Measurements from ENCODE around the gene TIPRL. TPM values are rescaled to one million over a fixed set of nuclear protein-coding genes. Genes with fewer than 3 reads are reported as not detected.

Gene TIPRL
- total and polyA plus RNA-seq, 9 of the 15 experiments (the other 6 are each of a cell fraction or from before 2014, with no cell fraction given): 41.4 to 90.2 (median 69.9) TPM

- in situ Hi-C loops (cut with MboI): no loop called here
- Histone ChIP-seq H3K27me3 (ENCODE audit: control insufficient read depth in 2 of 2, insufficient read depth in 2 of 2, low read length in 2 of 2) (no peaks in the 10 kb centered on the region), H3K9me1 (ENCODE audit: control insufficient read depth, insufficient read depth, low read length) (no peaks in the 10 kb centered on the region), H3K9me3 (replicated peaks; ENCODE audit: control insufficient read depth, insufficient read depth, low read depth, low read length) (no peaks in the 10 kb centered on the region), H3K4me2 (ENCODE audit: insufficient read depth, low read length) (no peak overlapping the region), H2AFZ (ENCODE audit: low read depth, low read length) (no peak overlapping the region), H3K4me3 (no peak overlapping the region), H3K27ac (ENCODE audit: extremely low read depth, low read depth, low read length) (no peak overlapping the region), H3K4me1 (replicated peaks in 1 of 2; ENCODE audit: control insufficient read depth in 2 of 2, insufficient read depth in 2 of 2, low read length in 2 of 2) (peaks cover 0 to 6% of the 10 kb centered on the region in 2 experiments; a peak in 2 of 5 replicates), H3K36me3 (ENCODE audit: control insufficient read depth, insufficient read depth, low read length) (peaks cover 61% of the 10 kb centered on the region), H3K79me2 (ENCODE audit: control insufficient read depth, insufficient read depth, low read length) (no peaks in the 10 kb centered on the region), H3K9ac (ENCODE audit: insufficient read depth in 1 of 2, low read depth in 2 of 2, low read length in 2 of 2) (no peak overlapping the region), H4K20me1 (replicated peaks; ENCODE audit: control insufficient read depth, insufficient read depth, low read length) (no peaks in the 10 kb centered on the region)
- TF ChIP-seq TAL1 (IDR thresholded peaks at IDR 0.05) (0 out of 2 replicates have a peak, but pooled peaks have one; percentile 4), MCM3 (IDR thresholded peaks at IDR 0.05) (no peak), CEBPZ (IDR thresholded peaks at IDR 0.05; ENCODE audit: borderline replicate concordance, low read depth, low read length) (no peak), CBFA2T3 (IDR thresholded peaks at IDR 0.05) (peak; percentile 25; the same call in 1 of the 2 replicates), ZNF121 (CRISPR knock-in tag; conservative IDR thresholded peaks at IDR 0.05) (peak; percentile 93), ESRRA (IDR thresholded peaks at IDR 0.05; ENCODE audit: borderline replicate concordance, low read depth) (peak; percentile 81), TRIM28 (IDR thresholded peaks at IDR 0.05) (no peak)
- TF ChIP-seq, protein P1, sequence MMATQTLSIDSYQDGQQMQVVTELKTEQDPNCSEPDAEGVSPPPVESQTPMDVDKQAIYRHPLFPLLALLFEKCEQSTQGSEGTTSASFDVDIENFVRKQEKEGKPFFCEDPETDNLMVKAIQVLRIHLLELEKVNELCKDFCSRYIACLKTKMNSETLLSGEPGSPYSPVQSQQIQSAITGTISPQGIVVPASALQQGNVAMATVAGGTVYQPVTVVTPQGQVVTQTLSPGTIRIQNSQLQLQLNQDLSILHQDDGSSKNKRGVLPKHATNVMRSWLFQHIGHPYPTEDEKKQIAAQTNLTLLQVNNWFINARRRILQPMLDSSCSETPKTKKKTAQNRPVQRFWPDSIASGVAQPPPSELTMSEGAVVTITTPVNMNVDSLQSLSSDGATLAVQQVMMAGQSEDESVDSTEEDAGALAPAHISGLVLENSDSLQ (IDR thresholded peaks at IDR 0.05): no peak
- ATAC-seq: peak; percentile 67
- POLR2A ChIA-PET: interaction anchor here (0.6 to 3.0 kb wide), 6 partner anchors 16 to 45 kb away, joined by 3 to 6 read pairs (median 3); no protein-coding TSS in a partner anchor
- intact Hi-C loops (cut with micrococcal nuclease): no loop called here
- DNase-seq (ENCODE audit: extremely low read depth in 1 of 4, low spot score in 3 of 4): peak in 1 of 4 experiments; percentile 24
- no peak for FAIRE-seq
- no TSS peak for BruUV-seq (replicated peaks)
- CTCF ChIA-PET (ENCODE audit: low intra/inter-chr PET ratio): no interaction called here
- WGBS (ENCODE audit: insufficient coverage, low coverage, missing lambda C conversion rate): 92% methylated on average over 4 of the region's 4 CpGs
These were observed 16.7 kb downstream of the TIPRL start for GRCh38 chr1:168195199-168196135.
